Measurements from ENCODE around the gene ARHGAP15. TPM values are rescaled to one million over a fixed set of nuclear protein-coding genes. Genes with fewer than 3 reads are reported as not detected.

The ARHGAP15 gene
- total RNA-seq, 1 donor from 2014 or later = not detected

DNA sequence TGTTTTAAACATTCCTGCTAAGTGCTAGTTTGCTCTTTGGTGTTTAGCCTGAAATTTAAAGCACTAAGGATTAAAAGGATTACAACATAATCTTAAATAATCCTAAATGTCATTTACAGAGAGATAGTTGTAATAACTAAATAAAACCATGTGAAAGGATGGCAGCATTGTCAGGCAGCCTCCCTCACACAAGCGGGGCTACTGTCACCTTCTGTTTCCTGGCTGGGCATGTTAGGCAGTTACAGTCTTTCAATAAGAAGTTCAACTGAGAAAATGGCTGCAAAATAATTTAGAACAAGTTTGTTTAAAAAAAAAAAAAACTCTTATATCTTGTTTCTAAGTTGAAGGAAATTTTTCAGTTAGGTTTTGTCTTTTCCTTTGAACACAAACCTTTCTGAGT lies 124.9 kb downstream of the ARHGAP15 start:
- Histone ChIP-seq H3K27me3 (ENCODE audit: control insufficient read depth, insufficient read depth, low read length) (no peaks in the 10 kb centered on the region), H3K4me3 (ENCODE audit: low read depth, low read length) (no peak overlapping the region), H3K36me3 (ENCODE audit: control insufficient read depth, insufficient read depth, low read length) (no peaks in the 10 kb centered on the region)
- no peak for TF ChIP-seq CTCF (IDR thresholded peaks at IDR 0.05; ENCODE audit: insufficient read depth, low read length, poor library complexity, severe bottlenecking)
- no peak for DNase-seq (ENCODE audit: low read depth)

GRCh38 chr2:143255086-143255485 lies 125.9 kb downstream of the ARHGAP15 start:
- TF ChIP-seq CTCF (IDR thresholded peaks at IDR 0.05; ENCODE audit: insufficient read depth, low read length, poor library complexity, severe bottlenecking) = no peak
- DNase-seq (ENCODE audit: low read depth) = no peak
- H3K27me3 ChIP-seq (ENCODE audit: control insufficient read depth, insufficient read depth, low read length) = no peaks in the 10 kb centered on the region
- no peak overlapping the region for H3K4me3 ChIP-seq (ENCODE audit: low read depth, low read length)
- H3K36me3 ChIP-seq (ENCODE audit: control insufficient read depth, insufficient read depth, low read length) = no peaks in the 10 kb centered on the region

- Histone ChIP-seq H3K27me3 (ENCODE audit: control insufficient read depth, insufficient read depth, low read length) (no peaks in the 10 kb centered on the region), H3K36me3 (ENCODE audit: control insufficient read depth, insufficient read depth, low read length) (no peaks in the 10 kb centered on the region), H3K4me3 (ENCODE audit: low read depth, low read length) (no peak overlapping the region)
- no peak for TF ChIP-seq CTCF (IDR thresholded peaks at IDR 0.05; ENCODE audit: insufficient read depth, low read length, poor library complexity, severe bottlenecking)
- DNase-seq (ENCODE audit: low read depth) = no peak
These were observed 126.7 kb downstream of the ARHGAP15 start for GRCh38 chr2:143255899-143256298.

DNA sequence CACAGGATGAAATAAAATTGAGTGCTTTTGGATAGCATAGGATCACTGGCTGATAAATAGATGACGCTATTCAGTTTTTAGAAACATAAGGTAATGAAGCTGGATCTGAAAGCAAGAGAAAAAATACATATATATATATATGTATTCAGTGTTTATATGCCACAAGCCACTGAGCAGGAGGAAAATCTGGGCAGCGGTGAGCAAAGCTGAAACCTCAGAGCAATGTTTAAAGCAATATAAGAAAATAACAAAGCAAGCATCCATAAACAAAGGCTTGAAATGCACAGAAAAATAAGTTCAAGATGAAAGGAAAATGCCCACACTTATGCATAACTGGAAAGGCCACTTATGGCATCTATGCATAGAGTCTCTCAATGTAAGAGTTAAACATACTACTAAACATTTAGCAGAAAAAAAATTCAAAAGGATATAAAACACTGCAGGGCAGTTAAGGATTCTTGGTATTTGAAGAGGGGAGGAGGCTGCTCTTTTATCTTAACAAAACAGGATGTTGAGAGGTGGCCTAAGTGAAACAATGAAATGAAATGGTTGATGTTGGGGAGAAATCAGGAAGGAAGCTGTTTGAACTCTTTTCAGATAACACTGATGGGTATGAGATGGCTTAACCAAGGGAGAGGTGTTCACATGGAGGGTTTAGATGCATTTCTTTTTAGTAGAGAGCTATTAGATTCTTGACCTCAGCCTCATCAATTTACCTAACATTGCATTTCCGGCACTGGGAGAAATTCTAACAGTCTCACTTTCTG lies 129.1 kb downstream of the ARHGAP15 start:
- no peak for DNase-seq (ENCODE audit: low read depth)
- Histone ChIP-seq H3K27me3 (ENCODE audit: control insufficient read depth, insufficient read depth, low read length) (no peaks in the 10 kb centered on the region), H3K4me3 (ENCODE audit: low read depth, low read length) (no peak overlapping the region), H3K36me3 (ENCODE audit: control insufficient read depth, insufficient read depth, low read length) (no peaks in the 10 kb centered on the region)
- no peak for TF ChIP-seq CTCF (IDR thresholded peaks at IDR 0.05; ENCODE audit: insufficient read depth, low read length, poor library complexity, severe bottlenecking)

- peak; percentile 66 for TF ChIP-seq CTCF (IDR thresholded peaks at IDR 0.05; ENCODE audit: insufficient read depth, low read length, poor library complexity, severe bottlenecking)
- H3K27me3 ChIP-seq (ENCODE audit: control insufficient read depth, insufficient read depth, low read length) = no peaks in the 10 kb centered on the region
- no peaks in the 10 kb centered on the region for H3K36me3 ChIP-seq (ENCODE audit: control insufficient read depth, insufficient read depth, low read length)
- H3K4me3 ChIP-seq (ENCODE audit: low read depth, low read length) = no peak overlapping the region
- peak; percentile 23 for DNase-seq (ENCODE audit: low read depth)
These were observed 130.2 kb downstream of the ARHGAP15 start for GRCh38 chr2:143259368-143259958.

Measured in kidney epithelial cell (primary cell).